HG03103 (cell line): Measurements from ENCODE around the gene TFCP2.
"Not testable (repeated sequence)": the region's sequence is repeated elsewhere in the genome, so short reads cannot be mapped to it uniquely, and the experiment has no call there.

ENCODE experiments used
- ATAC-seq: cut with Tn5 transposase; IDR thresholded peaks from one replicate; pipeline ENCODE4 v1.9.1; 2021; ENCODE audit warnings: low read depth; ENCODE audit not compliant: unreplicated experiment

TFCP2 gene

GRCh38 chr12:51086933-51087332 is 86.0 kb downstream of the TFCP2 start:
- ATAC-seq: no peak

DNA sequence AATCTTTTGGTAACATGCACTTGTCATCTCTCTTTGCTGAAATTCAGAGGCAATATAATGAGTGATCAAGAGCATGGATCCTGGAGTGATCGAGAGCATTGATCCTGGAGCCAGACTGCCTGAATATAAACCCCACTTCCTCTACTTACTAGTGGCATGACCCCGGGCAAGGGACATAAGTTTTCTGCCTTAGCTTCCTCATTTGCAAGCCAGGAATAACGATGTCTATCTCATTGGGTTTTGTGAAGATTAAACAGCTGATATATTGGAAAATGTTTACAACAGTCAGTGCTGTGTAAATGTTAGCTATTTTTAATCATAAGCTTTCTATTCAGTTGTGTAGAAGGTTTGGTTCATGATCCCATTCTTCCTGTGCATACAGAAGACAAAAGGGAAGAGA is 87.2 kb downstream of the TFCP2 start:
- ATAC-seq: no peak

DNA sequence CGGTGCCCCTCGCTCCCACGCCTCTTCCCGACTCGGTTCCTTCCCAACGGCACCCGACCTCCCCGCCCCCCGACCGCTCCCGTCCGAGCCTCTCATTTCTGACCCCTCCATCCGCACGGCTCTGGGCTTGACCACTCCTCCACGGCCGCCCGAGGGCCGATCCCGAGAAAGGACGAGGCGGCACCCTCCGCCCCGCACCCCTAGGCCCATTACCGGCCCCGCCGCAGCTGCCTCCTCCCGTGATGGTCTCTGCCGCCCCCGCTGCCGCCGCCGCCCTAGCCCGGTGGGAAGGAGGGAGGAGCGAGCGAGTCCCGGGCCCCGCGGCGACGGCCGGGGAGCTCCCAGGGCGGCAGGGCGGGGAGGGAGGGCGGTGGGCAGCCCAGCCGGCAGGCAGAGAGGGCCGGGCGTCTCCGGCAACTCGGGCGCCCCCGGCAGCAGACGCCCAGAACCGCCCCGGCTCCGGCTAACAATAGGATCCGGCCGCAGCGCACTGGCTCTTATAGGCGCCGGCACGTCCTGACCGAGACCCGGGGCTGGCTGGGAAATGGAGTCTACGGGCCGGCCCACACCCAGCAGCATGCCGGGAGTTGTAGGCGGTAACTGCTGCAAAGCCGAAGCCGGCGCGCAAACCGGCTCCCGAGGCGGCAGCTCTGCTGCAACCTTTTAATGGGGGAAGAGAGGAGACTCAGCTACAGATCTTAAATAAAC is 89.7 kb downstream of the TFCP2 start, which contains the start of gene CSRNP2:
Gene CSRNP2 (minus strand): TSS at position 471 of the 708 bp plus-strand sequence. CDS start 7,035 bp downstream, outside the sequence.
- peak; percentile 91 for ATAC-seq

DNA sequence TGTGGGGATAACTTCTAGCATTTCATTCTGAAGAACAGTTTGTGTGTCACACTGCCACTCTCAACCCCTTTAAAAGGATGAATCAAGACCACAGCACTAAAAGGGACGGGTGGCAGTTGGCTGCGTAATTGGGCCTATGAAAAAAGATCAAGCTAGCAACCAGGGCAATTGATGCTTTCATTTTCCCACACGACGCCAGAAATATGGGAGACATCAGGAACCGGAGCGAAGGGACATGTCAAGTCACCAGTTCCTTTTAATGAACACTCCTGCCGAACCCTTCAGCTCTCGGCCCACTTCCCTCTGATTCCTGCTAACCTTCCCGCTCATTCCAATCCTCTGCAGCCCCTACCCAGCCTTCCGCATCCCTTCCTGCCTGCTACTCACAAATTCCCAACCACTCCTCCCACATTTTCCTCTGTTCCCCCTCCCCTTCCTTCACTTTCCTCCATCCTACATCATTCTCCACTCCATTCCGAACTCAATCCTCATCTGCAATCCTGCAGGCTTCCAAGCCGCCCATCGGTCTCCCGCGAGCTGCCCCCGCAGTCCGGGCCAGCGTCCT is 90.3 kb downstream of the TFCP2 start:
- ATAC-seq: no peak

DNA sequence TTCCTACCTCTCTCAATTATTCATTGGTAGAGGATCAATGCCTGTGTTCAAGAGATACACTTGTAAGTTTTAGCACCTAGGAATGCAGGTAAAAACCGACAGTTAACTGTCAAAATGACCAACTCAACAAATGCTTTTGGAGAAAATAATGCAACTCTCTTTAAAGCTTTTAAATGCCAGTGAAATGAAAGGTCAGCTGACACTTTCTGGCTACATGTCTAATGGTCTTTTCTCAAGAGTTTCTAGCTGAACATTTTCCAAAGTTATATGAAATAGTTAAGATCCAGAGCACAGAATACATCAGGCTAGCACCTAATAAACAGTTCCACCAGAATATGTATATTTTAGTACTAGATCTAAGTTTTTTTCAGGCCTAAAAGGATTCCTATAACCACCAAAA is 91.5 kb downstream of the TFCP2 start:
- no peak for ATAC-seq

GRCh38 chr12:51080136-51080535 is 92.8 kb downstream of the TFCP2 start:
- ATAC-seq: no peak

- ATAC-seq: not testable (repeated sequence)
These were observed 94.1 kb downstream of the TFCP2 start for GRCh38 chr12:51078866-51079265.

GRCh38 chr12:51078346-51078745 is 94.6 kb downstream of the TFCP2 start:
- not testable (repeated sequence) for ATAC-seq

DNA sequence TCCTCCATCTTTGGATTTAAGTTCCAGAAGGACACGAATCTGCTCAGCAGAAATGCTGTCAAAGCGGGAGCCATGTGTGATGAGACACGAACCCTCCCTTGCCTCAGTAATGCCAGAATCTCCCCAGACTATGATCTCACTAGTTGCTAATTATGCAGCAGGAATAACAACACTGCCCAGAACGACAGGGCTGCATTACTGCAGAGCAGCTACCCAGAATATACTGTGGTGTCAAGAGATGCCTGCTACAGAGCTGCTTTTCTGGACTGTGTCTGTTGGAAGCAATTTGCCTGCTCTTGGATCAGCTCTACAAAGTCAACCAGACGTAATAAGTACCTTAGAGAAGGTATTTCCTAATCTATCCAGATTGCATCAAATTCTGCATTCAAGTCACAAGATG is 95.0 kb downstream of the TFCP2 start:
- ATAC-seq: no peak

GRCh38 chr12:51076236-51076930 is 96.6 kb downstream of the TFCP2 start:
- ATAC-seq: no peak

DNA sequence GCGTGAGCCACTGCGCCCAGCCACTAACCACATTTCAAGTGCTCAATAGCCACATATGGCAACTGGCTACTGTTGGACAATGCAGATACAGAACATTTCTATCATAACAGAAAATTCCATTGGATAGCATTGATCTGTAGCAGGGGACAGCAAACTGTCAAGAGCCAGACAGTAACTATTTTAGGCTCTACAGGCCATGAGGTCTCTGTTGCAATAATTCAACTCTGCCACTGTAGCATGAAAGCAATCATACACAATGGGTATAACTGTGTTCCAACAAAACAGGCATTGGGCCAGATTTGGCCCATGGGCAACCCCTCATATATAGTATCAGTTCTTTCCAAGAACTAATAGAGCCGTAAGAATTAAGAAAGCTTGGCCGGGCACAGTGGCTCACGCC is 97.5 kb downstream of the TFCP2 start:
- ATAC-seq: no peak

GRCh38 chr12:51071663-51072062 is 101.3 kb downstream of the TFCP2 start:
- no peak for ATAC-seq

GRCh38 chr12:51070004-51070403 is 102.9 kb downstream of the TFCP2 start:
- no peak for ATAC-seq

DNA sequence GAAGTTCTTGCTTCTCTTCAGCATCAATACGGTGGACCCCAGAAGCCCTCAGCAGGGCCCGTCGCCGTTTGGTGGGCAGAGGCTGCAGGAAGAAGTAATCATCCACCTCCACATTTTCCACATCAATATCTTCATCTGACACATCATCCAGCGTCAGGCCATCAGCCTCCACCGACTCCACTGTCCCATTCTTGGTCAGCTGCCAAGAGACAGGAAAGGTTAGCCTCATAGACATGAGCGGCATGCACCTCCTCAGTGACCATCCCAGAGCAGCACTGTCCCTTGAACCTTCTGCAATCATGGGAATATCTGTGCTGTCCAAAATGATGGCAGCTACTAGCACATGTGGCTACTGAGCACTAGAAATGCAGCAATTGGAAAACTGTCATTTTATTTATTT is 105.2 kb downstream of the TFCP2 start:
- no peak for ATAC-seq

GRCh38 chr12:51067229-51067628 is 105.7 kb downstream of the TFCP2 start:
- ATAC-seq: no peak

- ATAC-seq: no peak
These were observed 107.4 kb downstream of the TFCP2 start for GRCh38 chr12:51065530-51065929.

DNA sequence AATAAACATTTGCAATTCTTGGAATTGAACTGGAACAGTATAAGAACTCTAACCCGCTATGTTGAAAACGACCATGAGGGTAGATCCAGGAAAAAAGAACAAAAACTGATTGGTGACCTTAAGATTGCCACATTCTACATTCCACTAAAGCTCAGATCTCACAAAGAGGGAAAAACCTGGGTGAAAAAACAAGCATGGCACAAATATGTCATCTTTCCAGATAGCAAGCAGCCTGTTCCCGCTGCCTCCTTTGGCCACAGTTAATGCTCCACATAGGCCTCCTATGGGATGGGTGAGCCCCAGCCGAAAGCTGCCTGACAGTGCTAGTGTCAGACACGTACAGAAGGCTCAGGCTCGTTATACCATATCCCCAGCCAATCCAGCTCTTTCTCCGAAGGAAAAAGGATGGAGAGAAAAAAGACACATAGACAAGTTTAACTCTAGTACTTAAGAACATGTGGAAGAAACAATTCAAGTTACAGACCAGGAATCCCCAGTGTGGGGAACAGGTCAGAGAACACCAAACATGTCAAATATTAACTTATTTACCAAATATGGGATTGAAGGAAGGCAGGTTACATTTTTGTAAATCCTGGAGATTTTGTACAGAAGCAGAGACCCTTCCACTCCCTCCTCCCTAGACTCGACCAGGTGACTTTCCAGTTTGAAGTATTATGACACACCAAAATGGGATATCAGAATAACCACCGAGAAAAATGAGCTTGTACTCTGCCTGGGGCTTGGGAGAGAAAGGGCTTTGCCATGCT is 110.1 kb downstream of the TFCP2 start:
- no peak for ATAC-seq

GRCh38 chr12:51059086-51059485 is 113.8 kb downstream of the TFCP2 start:
- ATAC-seq: no peak

DNA sequence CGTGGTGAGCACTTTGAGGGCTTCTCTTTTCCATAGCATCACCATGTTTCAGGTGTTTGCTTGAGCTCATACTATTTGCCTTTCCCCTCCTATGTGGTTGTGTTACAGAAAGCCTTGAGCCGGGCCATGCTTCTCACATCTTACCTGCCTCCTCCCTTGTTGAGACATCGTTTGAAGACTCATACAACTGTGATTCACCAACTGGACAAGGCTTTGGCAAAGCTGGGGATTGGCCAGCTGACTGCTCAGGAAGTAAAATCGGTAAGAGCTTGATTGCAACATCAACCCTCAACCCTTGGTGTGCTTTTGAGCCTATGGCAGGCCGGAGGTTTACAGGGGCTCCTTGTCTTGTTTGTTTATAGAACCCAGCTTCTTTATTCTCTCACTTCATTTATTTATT is 116.7 kb downstream of the TFCP2 start:
- ATAC-seq: no peak

GRCh38 chr12:51055060-51055459 is 117.9 kb downstream of the TFCP2 start:
- no peak for ATAC-seq

DNA sequence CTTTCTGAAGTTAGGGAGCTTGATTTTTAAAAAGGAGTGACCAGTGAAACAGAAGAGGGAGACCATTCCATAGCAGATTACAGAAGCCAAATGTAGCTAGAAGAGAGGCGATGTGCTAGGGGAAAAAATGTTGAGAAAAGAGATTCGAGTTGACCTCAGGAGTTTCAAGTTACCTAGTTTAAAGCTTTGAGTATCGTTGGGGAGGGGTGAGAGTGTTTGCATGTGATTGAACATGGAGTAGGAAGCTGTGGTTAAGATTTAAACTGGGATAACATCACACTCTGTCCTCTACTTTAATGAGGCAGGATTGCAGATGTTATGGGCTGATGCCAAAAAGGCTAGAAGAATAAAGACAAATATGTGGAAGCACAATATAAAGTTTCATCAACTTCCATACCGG is 121.1 kb downstream of the TFCP2 start:
- no peak for ATAC-seq
